A549 (cell line): Measurements from ENCODE around the gene SSU72. TPM values are rescaled to one million over a fixed set of nuclear protein-coding genes. Genes with fewer than 3 reads are reported as not detected.

ENCODE experiments used
- ATAC-seq, 2 experiments: fragments of 200-7000 bp in 1 of 2; fragments of >200 bp in 1 of 2; cut with Nextera tagmentation in 1 of 2; cut with Tn5 transposase in 1 of 2; 3 replicates each; pipeline versions ENCODE4 v1.8.0 to v1.9.1; 2018 to 2020; ENCODE audit warnings: mild to moderate bottlenecking in 1 of 2, moderate library complexity in 1 of 2
- CTCF ChIA-PET: fragments of 300-600 bp; sonication (Branson Sonifier 250); formaldehyde crosslinking; extraction: SDS; loops from one replicate; lab custom pipeline; 2021; ENCODE audit warnings: antibody characterized with exemption, inconsistent platforms; lab: Yijun Ruan, JAX
- POLR2A ChIA-PET: fragments of 350-600 bp; formaldehyde crosslinking; extraction: SDS; loops from one replicate; lab custom pipeline; 2021; ENCODE audit warnings: antibody characterized with exemption, inconsistent platforms; lab: Yijun Ruan, JAX
- DNase-seq, 2 experiments: peaks; one replicate each; pipeline versions ENCODE4 v3.0.0 to v3.0.0-alpha.2; 2011 to 2016; ENCODE audit warnings: low read depth in 1 of 2, low spot score in 1 of 2
- FAIRE-seq: peaks from 2 replicates; lab custom pipeline; 2011; peaks lifted over from hg19 to GRCh38; lab: Jason Lieb, UNC
- H3K27ac ChIP-seq, 2 experiments: fragments of >200 bp; sonication (Bioruptor Twin); formaldehyde crosslinking; 3 replicates each; pipeline ENCODE4 v1.5.1; 2016 to 2017
- H3K4me1 ChIP-seq: fragments of >200 bp; sonication (Bioruptor Twin); formaldehyde crosslinking; 3 replicates; pipeline ENCODE4 v1.6.1; 2016
- H3K4me2 ChIP-seq: fragments of >200 bp; sonication (Bioruptor Twin); formaldehyde crosslinking; 3 replicates; pipeline ENCODE4 v1.6.1; 2016
- H3K4me3 ChIP-seq: fragments of >200 bp; sonication (Bioruptor Twin); formaldehyde crosslinking; 3 replicates; pipeline ENCODE4 v1.5.1; 2016
- H3K9me3 ChIP-seq: fragments of >200 bp; sonication (Bioruptor Twin); formaldehyde crosslinking; 3 replicates; pipeline ENCODE4 v1.6.1; 2016
- CBX2 ChIP-seq: fragments of 200-600 bp; sonication (generic); IDR thresholded peaks from 2 replicates; pipeline ENCODE4 v1.6.1; 2016; ENCODE audit warnings: low read depth, mild to moderate bottlenecking, borderline replicate concordance
- CHD4 ChIP-seq: fragments of 200-600 bp; sonication (generic); IDR thresholded peaks from 2 replicates; pipeline ENCODE4 v1.6.1; 2016; ENCODE audit warnings: antibody characterized with exemption, mild to moderate bottlenecking, borderline replicate concordance
- EHF ChIP-seq: fragments of 250-450 bp; sonication (Bioruptor Pico); IDR thresholded peaks from 2 replicates; pipeline ENCODE4 v1.5.0; 2020; ENCODE audit warnings: mild to moderate bottlenecking
- EP300 ChIP-seq, 2 experiments: fragments of >200 bp; sonication (Bioruptor Twin); formaldehyde crosslinking; IDR thresholded peaks; 2 replicates in 1 of 2; 3 replicates in 1 of 2; pipeline ENCODE4 v1.6.1; 2016 to 2017
- FOSB ChIP-seq: fragments of 250-450 bp; sonication (Bioruptor Pico); IDR thresholded peaks from 2 replicates; pipeline ENCODE4 v1.5.0; 2020; ENCODE audit warnings: mild to moderate bottlenecking, moderate library complexity
- FOXS1 ChIP-seq: fragments of 250-450 bp; sonication (Bioruptor Pico); IDR thresholded peaks from 2 replicates; pipeline ENCODE4 v1.5.0; 2020; ENCODE audit warnings: mild to moderate bottlenecking, moderate library complexity
- HOXA7 ChIP-seq: fragments of 250-450 bp; sonication (Bioruptor Pico); IDR thresholded peaks from 2 replicates; pipeline ENCODE4 v1.5.0; 2020; ENCODE audit warnings: mild to moderate bottlenecking, moderate library complexity
- HOXB13 ChIP-seq: fragments of 250-450 bp; sonication (Bioruptor Pico); IDR thresholded peaks from 2 replicates; pipeline ENCODE4 v1.5.0; 2020; ENCODE audit warnings: low read depth, mild to moderate bottlenecking, moderate library complexity
- JUN ChIP-seq, 2 experiments: fragments of >200 bp; sonication (Bioruptor Twin); formaldehyde crosslinking; IDR thresholded peaks; 2 replicates in 1 of 2; 3 replicates in 1 of 2; pipeline ENCODE4 v1.6.1; 2016 to 2017
- JUNB ChIP-seq: fragments of >200 bp; sonication (Bioruptor Twin); formaldehyde crosslinking; IDR thresholded peaks from 2 replicates; pipeline ENCODE4 v1.6.1; 2016
- KDM1A ChIP-seq: fragments of 200-600 bp; sonication (generic); IDR thresholded peaks from 2 replicates; pipeline ENCODE4 v1.6.1; 2016; ENCODE audit warnings: low read depth, mild to moderate bottlenecking
- KDM5A ChIP-seq: fragments of 200-600 bp; sonication (generic); IDR thresholded peaks from 2 replicates; pipeline ENCODE4 v1.6.1; 2016; ENCODE audit warnings: antibody characterized with exemption, mild to moderate bottlenecking
- MYC ChIP-seq: IDR thresholded peaks from 2 replicates; pipeline ENCODE4 v1.6.1; 2012; ENCODE audit warnings: mild to moderate bottlenecking, inconsistent platforms, low read length, improper control_type of control experiment, borderline replicate concordance
- NPAS2 ChIP-seq: fragments of 250-450 bp; sonication (Bioruptor Pico); IDR thresholded peaks from 2 replicates; pipeline ENCODE4 v1.8.0; 2022; ENCODE audit warnings: mild to moderate bottlenecking, moderate library complexity, borderline replicate concordance
- NR3C1 ChIP-seq: fragments of >200 bp; sonication (Bioruptor Twin); formaldehyde crosslinking; IDR thresholded peaks from 3 replicates; pipeline ENCODE4 v1.6.1; 2017
- RAD21 ChIP-seq, 2 experiments: fragments of >200 bp in 1 of 2; sonication (Bioruptor Twin) in 1 of 2; formaldehyde crosslinking in 1 of 2; IDR thresholded peaks in 1 of 2; conservative IDR thresholded peaks in 1 of 2; 2 replicates in 1 of 2; 3 replicates in 1 of 2; pipeline ENCODE4 v1.6.1; 2012 to 2018; ENCODE audit warnings: inconsistent platforms in 1 of 2
- RFX5 ChIP-seq: fragments of 450-650 bp; IDR thresholded peaks from 2 replicates; pipeline ENCODE4 v1.7.1; 2014; ENCODE audit warnings: antibody characterized with exemption, mild to moderate bottlenecking, moderate library complexity
- SREBF2 ChIP-seq: fragments of 450-650 bp; IDR thresholded peaks from 2 replicates; pipeline ENCODE4 v1.6.1; 2014; ENCODE audit warnings: mild to moderate bottlenecking, moderate library complexity
- TFCP2L1 ChIP-seq: fragments of 250-450 bp; sonication (Bioruptor Pico); IDR thresholded peaks from 2 replicates; pipeline ENCODE4 v1.5.0; 2021; ENCODE audit warnings: mild to moderate bottlenecking
- TP53 ChIP-seq: fragments of 250-450 bp; sonication (Bioruptor Pico); IDR thresholded peaks from 2 replicates; pipeline ENCODE4 v1.5.0; 2021; ENCODE audit warnings: mild to moderate bottlenecking, moderate library complexity
- ZSCAN20 ChIP-seq: fragments of 250-450 bp; sonication (Bioruptor Pico); IDR thresholded peaks from 2 replicates; pipeline ENCODE4 v1.8.0; 2022; ENCODE audit warnings: mild to moderate bottlenecking, moderate library complexity
- WGBS: methylation state at CpG from one replicate; pipeline ENCODE4 v1.1.6; 2017; ENCODE audit errors: missing lambda C conversion rate; 5-methylcytosine and 5-hydroxymethylcytosine counted together
- polyA plus RNA-seq, 4 experiments: library from polyadenylated mRNA; depleted of rRNA in 3 of 4; stranded (reverse); fragments of >200 nt; fragmentation: RNase III in 1 of 4; extraction: RNeasy Plus Mini Kit Qiagen cat#74134 plus additional on column Dnase treatment in 1 of 4; gene quantifications; 2 replicates in 3 of 4; 3 replicates in 1 of 4; pipeline ENCODE4 v1.2.3, GENCODE V29; 2011 to 2017
- TF ChIP-seq, protein P1 (sequence below): fragments of 150-350 bp; IDR thresholded peaks from 2 replicates; pipeline ENCODE4 v1.6.1; 2014; ENCODE audit warnings: low read depth, mild to moderate bottlenecking, low read length
- TF ChIP-seq, protein P2 (sequence below): IDR thresholded peaks from 2 replicates; pipeline ENCODE4 v1.6.1; 2012
- TF ChIP-seq, protein P3 (sequence below): fragments of >200 bp; sonication (Bioruptor Twin); formaldehyde crosslinking; IDR thresholded peaks from 3 replicates; pipeline ENCODE4 v1.5.1; 2016
- TF ChIP-seq, protein P4 (sequence below): fragments of 450-650 bp; IDR thresholded peaks from 2 replicates; pipeline ENCODE4 v1.6.1; 2014; ENCODE audit warnings: antibody characterized with exemption

The SSU72 gene
- polyA plus RNA-seq, 2 of the 4 experiments (the other 2 are of a cell fraction) = 75.3 to 101 TPM

DNA sequence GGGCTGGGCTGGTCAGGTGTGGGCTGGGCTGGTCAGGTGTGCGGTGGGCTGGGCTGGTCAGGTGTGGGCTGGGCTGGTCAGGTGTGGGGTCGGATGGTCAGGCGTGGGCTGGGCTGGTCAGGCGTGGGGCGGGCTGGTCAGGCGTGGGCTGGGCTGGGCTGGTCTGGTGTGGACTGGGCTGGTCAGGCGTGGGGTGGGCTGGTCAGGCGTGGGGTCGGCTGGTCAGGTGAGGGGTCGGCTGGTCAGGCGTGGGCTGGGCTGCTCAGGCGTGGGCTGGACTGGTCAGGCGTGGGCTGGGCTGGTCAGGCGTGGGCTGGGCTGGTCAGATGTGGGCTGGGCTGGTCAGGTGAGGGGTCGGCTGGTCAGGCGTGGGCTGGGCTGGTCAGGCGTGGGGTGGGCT, 31.1 kb upstream of the SSU72 start:
- ChIA-PET CTCF (no interaction called here), POLR2A (no interaction called here)
- FAIRE-seq (no peak), ATAC-seq (no peak)
- no peak overlapping the region for H3K4me3 ChIP-seq
- no peak overlapping the region for H3K4me2 ChIP-seq
- WGBS = no CpG with 5 or more reads among the region's 17 CpGs
- no peak for TF ChIP-seq TP53 (CRISPR knock-in tag)
- no peak for TF ChIP-seq ZSCAN20 (CRISPR knock-in tag)
- no peak for TF ChIP-seq KDM1A
- no peak for TF ChIP-seq KDM5A
- TF ChIP-seq, protein P1, sequence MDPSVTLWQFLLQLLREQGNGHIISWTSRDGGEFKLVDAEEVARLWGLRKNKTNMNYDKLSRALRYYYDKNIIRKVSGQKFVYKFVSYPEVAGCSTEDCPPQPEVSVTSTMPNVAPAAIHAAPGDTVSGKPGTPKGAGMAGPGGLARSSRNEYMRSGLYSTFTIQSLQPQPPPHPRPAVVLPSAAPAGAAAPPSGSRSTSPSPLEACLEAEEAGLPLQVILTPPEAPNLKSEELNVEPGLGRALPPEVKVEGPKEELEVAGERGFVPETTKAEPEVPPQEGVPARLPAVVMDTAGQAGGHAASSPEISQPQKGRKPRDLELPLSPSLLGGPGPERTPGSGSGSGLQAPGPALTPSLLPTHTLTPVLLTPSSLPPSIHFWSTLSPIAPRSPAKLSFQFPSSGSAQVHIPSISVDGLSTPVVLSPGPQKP = no peak
- no peak for TF ChIP-seq HOXB13
- TF ChIP-seq, all 56 proteins: peak for 0
- no peaks in the 10 kb centered on the region for H3K4me1 ChIP-seq
- no peak overlapping the region for H3K27ac ChIP-seq
- H3K9me3 ChIP-seq = no peaks in the 10 kb centered on the region
- DNase-seq = no peak

DNA sequence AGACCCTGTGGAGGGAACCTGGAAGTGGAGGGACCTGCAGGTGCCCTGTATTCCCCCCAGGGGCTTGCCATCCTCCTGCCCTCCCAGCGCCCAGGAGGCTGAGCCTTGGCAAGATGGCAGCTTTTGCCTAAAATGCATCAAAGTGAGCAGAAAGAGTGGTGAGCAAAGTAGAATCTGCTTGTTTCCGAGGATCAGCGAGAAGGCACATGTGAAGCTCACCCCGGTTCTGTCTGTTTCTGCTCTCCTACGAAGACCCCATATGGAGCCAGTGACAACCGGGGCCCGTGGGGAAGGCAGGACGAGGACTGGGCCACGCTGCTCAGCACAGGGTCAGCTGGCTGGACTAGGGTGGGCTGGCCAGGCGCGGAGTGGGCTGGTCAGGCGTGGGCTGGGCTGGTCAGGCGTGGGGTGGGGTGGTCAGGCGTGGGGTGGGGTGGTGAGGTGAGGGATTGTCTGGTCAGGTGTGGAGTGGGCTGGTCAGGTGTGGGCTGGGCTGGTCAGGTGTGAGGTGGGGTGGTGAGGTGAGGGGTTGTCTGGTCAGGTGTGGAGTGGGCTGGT, 30.4 kb upstream of the SSU72 start:
- Histone ChIP-seq H3K4me3 (no peak overlapping the region), H3K27ac (no peak overlapping the region), H3K4me2 (no peak overlapping the region), H3K4me1 (no peaks in the 10 kb centered on the region), H3K9me3 (no peaks in the 10 kb centered on the region)
- WGBS = 69% methylated on average over 7 of the region's 14 CpGs
- POLR2A ChIA-PET = no interaction called here
- CTCF ChIA-PET = no interaction called here
- FAIRE-seq = no peak
- TF ChIP-seq NPAS2 = no peak
- DNase-seq = no peak
- ATAC-seq = no peak; a peak in 1 of 6 replicates

DNA sequence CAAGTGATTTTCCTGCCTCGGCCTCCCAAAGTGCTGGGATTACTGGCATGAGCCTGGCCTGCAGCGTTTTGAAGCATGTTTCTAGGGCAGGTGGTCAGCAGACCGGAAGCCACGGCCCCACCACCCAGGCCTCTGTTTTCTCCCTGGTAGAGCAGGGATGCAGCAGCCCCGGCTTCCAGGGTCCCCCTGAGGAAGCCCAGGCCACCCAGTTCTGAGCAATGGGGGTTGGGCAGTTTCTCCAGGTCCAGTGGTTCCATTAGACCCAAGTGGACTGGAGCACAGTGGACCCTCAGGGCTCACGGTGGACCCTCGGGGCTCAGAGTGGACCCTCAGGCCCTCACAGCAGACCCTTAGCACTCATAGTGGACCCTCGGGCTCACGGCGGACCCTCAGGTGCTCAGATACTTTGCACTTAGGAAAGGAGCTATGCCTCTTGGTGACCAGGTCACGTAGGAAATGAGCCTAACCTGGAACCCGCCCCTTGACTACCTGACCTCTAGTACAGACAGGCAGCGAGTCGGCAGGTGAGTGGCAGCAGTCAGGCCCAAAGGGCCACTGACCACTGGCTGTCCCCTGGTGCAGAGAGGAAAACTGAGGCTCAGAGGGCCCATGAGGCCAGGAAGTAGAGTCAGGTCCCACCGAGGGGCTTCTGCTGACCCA, 29.8 kb upstream of the SSU72 start:
- CTCF ChIA-PET = no interaction called here
- DNase-seq (no peak), ATAC-seq (no peak), FAIRE-seq (no peak)
- H3K9me3 ChIP-seq = no peaks in the 10 kb centered on the region
- H3K27ac ChIP-seq = no peak overlapping the region
- POLR2A ChIA-PET = no interaction called here
- TF ChIP-seq TFCP2L1 = no peak
- TF ChIP-seq, protein P2, sequence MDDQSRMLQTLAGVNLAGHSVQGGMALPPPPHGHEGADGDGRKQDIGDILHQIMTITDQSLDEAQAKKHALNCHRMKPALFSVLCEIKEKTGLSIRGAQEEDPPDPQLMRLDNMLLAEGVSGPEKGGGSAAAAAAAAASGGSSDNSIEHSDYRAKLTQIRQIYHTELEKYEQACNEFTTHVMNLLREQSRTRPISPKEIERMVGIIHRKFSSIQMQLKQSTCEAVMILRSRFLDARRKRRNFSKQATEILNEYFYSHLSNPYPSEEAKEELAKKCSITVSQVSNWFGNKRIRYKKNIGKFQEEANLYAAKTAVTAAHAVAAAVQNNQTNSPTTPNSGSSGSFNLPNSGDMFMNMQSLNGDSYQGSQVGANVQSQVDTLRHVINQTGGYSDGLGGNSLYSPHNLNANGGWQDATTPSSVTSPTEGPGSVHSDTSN = no peak
- no peak for TF ChIP-seq CBX2
- TF ChIP-seq EHF (CRISPR knock-in tag) = no peak
- no peak for TF ChIP-seq RFX5
- TF ChIP-seq, protein P1 = no peak
- TF ChIP-seq RAD21 (conservative IDR thresholded peaks at IDR 0.05 in 1 of 2, IDR thresholded peaks at IDR 0.05 in 1 of 2) = no peak
- TF ChIP-seq SREBF2 = no peak
- no peak for TF ChIP-seq MYC
- no peak for TF ChIP-seq JUN (IDR thresholded peaks at IDR 0.05)
- no peak for TF ChIP-seq CHD4
- TF ChIP-seq, protein P3, sequence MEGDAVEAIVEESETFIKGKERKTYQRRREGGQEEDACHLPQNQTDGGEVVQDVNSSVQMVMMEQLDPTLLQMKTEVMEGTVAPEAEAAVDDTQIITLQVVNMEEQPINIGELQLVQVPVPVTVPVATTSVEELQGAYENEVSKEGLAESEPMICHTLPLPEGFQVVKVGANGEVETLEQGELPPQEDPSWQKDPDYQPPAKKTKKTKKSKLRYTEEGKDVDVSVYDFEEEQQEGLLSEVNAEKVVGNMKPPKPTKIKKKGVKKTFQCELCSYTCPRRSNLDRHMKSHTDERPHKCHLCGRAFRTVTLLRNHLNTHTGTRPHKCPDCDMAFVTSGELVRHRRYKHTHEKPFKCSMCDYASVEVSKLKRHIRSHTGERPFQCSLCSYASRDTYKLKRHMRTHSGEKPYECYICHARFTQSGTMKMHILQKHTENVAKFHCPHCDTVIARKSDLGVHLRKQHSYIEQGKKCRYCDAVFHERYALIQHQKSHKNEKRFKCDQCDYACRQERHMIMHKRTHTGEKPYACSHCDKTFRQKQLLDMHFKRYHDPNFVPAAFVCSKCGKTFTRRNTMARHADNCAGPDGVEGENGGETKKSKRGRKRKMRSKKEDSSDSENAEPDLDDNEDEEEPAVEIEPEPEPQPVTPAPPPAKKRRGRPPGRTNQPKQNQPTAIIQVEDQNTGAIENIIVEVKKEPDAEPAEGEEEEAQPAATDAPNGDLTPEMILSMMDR = no peak
- TF ChIP-seq, protein P4, sequence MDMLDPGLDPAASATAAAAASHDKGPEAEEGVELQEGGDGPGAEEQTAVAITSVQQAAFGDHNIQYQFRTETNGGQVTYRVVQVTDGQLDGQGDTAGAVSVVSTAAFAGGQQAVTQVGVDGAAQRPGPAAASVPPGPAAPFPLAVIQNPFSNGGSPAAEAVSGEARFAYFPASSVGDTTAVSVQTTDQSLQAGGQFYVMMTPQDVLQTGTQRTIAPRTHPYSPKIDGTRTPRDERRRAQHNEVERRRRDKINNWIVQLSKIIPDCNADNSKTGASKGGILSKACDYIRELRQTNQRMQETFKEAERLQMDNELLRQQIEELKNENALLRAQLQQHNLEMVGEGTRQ = no peak
- TF ChIP-seq NR3C1 = no peak
- TF ChIP-seq JUNB = no peak
- TF ChIP-seq EP300 (IDR thresholded peaks at IDR 0.05) = no peak
- no peak for TF ChIP-seq HOXA7
- no peak for TF ChIP-seq FOSB
- TF ChIP-seq FOXS1 (CRISPR knock-in tag) = no peak
- no peak overlapping the region for H3K4me2 ChIP-seq
- WGBS = 53% methylated on average over 4 of the region's 15 CpGs
- H3K4me1 ChIP-seq = no peaks in the 10 kb centered on the region
- no peak overlapping the region for H3K4me3 ChIP-seq
